ENCODE results near the gene BOD1.

GRCh38 chr5:173623789-173624188 is 7.3 kb upstream of the BOD1 start:
- no peak for TF ChIP-seq CTCF (IDR thresholded peaks at IDR 0.05)
- no peak for TF ChIP-seq EP300 (IDR thresholded peaks at IDR 0.05)
